Cerebellar nuclear complex (tissue), 1 donor: ENCODE results near the gene TMC2.
"Not testable (repeated sequence)": the region's sequence is repeated elsewhere in the genome, so short reads cannot be mapped to it uniquely, and the experiment has no call there.

Experiments
- DNase-seq, 2 experiments: peaks; one replicate each; lab custom pipeline; 2025; lab: John Stamatoyannopoulos, UW

TMC2 gene

DNA sequence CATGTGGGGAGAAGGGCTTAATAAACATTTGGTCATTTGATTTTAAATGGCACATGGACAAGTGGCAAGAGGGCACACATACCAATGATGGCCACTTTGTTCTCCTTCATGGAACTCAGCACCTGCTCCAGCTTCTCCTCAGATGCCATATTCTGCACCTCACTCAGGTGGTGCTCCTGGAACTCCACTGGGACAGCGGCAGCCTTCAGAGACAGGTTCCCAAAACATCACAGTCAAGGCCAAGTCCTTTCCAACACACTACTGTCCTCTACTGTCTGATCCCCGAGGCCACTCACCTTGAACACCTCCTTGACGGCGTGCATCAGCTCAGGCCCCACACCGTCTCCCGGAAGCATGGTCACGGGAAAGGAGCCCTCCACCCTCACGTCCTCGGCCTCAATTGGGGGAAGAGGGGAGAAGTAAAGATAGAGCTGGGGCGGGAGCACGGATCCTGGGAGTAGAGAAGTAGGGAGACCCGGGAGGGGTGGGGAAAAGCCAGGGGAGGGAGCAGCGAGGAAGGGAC is 127.1 kb downstream of the TMC2 start:
- no peak for DNase-seq

DNA sequence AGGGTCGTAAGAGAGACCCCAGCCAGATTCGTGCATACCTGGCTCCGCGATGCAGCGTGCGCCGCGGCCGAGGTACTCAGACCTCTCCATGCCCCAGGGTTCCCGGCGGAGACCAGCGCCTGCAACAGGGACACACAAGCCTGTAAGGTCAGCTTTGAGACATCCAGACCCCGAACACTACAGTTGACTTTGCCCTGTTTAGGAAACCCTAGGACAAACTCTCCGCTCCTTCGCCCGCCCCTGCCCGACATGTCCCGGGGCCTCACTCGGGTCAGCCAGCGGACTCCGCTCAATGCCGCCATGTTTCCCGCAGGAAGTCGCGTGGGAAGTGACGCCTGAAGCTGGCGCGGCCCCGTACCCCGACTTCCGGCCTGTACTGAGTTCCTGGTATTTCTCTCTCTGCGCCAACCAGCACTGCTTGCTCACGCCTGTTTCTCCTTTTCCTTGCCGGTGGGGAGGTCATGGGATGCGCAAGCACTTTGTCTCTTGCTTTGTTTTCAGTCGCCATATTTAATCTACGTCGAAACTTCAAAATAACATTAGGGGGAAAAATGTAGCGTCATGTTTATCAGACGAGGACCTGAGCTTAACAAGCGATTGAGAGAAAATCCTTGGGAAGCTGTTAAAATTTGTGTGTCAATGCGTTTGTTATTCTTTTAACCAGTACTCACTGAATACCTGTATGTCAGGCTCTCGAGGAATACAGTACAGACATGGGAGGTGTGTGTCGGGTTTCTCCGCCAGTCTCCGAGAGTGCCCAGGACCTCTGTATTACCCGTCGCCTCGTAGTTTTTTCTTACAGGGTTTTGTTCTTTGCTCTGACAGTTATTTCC is 127.7 kb downstream of the TMC2 start, which contains the start of gene IDH3B:
TSS of gene IDH3B (minus strand) at position 330 of the 833 bp plus-strand sequence. CDS start at position 302, 28 bp downstream.
- DNase-seq, result peak; percentile 23 to 88

DNA sequence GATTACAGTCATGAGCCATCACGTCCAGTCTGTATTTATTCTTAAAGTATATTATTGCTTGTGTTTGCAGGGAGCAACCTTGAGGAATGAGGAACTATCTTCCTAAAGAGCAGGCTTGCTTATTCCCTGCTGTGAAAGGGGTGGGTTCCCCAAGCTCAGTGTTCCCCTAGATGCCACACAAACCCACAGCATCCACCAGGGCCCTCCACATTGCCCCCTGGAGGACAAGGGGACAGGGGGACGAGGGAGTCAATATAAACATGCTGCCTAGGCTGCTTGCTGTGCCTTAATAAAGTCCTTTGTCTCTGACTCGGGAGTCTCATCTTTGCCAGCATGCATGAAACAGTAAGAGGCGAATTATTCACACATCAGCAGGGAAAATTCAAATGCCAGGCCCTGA is 135.6 kb downstream of the TMC2 start:
- DNase-seq, result no peak

DNA sequence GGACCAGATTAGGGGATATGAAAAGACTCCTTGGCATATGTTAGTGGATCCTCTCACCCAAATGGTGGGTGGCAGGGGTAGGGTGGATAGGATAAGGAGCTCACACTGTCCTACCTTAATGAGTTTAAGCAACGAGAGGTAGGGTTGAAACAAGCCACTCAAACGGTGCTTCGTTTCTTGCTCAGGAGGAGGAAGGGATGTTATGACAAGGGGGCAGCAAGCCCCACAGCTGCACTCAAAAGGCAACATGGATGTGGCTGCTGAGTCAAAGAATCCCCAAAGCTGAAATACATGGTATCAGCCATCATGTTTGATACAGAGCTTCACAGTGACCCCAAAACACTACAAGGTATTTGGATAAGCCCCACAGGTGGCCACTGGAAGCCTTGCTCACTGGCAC is 136.1 kb downstream of the TMC2 start:
- DNase-seq, result no peak

DNA sequence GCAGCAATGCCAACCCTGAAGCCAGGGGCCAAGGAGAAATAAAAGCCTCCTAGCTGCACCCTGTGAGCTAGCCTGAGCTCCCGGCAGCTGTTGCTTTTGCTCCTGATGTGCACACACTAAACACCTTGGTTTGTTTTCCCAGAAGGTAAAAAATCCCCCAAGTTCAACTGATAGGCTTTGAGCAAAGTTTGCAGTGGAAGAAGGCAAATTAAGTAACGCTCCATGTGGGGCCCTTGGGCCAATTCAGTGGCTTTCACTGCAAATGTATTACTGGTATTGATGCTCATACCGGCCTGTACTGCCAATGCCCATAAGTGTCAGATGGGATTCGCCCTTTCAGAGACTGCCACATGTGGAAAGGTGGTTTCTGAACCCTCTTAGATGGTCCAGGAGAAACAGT is 137.1 kb downstream of the TMC2 start:
- DNase-seq, result no peak

DNA sequence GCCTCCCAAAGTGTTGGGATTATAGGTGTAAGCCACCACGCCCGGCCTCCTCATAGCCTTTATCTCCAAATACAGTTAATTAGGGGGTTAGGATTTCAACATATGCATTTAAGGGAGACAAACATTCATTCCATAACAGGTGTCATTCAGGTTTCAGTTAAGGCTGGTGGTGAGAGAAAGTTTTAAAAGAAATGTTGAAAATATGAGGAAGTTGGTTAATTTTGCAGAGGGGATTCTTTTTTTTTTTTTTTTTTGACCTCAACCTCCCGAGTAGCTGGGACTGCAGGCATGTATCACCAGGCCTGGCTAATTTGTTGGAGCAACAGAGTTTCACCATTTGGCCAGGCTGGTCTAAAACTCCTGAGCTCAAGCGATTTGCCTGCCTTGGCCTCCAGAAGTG is 143.7 kb downstream of the TMC2 start:
- DNase-seq, result no peak

DNA sequence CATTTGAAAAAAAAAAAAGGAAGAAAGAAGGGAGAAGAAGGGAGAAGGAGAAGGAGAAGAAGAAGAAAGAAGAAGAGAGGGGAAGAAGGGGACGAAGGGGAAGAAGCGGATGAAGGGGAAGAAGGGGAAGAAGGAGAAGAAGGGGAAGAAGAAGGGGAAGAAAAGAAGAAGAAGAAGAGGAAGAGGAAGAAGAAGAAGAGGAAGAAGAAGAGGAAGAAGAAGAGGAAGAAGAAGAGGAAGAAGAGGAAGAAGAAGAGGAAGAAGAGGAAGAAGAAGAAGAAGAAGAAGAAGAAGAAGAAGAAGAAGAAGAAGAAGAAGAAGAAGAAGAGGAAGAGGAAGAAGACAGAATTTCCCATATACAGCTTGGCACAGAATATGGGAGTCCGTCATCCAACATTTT is 145.7 kb downstream of the TMC2 start:
- not testable (repeated sequence) for DNase-seq

DNA sequence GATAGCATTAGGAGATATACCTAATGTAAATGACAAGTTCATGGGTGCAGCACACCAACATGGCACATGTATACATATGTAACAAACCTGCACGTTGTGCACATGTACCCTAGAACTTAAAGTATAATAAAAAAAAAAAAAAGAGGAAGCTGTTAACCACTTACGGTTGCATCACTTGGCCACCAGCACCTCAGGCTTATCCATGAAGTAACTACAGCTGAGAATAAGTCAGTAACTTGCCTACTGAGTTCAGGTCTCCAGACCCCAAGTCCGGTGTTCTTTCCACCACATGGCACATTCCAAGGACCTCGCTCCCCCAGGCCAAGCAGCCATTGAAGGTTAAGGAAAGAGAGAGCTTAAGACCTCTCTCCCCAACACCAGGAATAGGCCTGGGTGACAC is 148.4 kb downstream of the TMC2 start:
- DNase-seq, result not testable (repeated sequence)

DNA sequence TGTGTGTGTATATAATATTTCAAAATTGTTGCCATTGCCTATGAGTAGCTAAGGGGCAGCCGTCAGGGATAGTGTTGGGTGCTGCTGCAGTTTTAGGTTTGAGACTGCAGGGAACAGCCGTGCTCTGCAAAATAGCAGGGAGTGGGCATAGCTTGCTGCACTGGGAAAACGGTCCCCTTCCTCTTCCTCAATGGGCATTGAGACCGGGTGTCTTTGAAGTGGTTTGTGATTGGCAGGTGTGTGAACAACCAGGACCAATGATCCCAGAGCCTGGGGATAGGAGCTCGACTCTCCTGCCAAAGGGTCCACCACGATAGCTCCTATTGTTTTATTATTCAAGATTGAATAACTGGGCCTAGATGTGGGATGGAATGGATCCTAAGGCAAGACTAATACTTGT is 151.1 kb downstream of the TMC2 start:
- DNase-seq, result no peak

DNA sequence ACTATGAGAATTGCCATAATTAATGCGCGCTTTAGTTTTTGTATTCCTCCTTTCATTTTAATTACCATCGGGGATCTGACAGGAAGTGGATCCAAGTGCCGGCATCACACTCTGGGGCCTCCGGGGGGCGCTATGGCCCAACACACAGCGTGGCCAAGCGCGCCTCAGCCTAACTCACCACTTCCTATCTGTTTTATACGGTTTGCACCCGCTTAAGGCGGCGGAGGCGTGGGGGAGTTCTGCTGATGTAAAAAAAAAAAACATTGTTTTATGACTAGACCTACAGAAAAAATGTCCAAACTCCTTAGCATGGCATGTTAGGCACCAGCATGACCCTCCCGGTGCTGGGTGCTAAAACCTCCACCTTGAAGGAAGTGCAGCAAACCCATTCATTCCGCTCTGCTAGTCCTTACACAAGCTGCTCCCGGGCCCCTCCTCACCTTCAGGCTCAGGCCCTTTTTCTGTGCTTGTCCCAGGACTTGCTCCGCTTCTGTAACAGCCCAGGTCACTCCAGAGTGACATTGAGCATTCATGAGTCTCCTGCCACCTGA is 151.7 kb downstream of the TMC2 start:
- no peak for DNase-seq

DNA sequence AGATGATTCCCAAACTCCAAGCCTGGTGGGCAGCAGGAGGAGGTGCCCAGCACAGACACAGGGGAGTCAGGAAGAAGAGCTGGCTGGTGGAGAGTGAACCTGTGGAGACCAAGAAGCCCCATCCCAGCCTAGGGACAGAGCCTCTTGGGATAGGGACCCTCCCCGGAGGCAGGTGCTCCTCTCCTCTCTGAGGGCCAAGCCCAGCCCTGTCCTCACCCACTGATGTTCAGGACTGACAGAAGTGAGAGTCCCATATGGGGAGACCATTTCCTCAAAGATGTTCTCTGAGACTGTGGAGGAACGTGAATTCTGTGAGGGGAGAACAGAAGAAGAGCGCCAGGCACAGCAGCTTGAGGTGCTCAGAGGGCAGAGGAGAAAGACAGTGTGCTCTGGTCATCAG is 153.8 kb downstream of the TMC2 start:
- DNase-seq, result no peak

DNA sequence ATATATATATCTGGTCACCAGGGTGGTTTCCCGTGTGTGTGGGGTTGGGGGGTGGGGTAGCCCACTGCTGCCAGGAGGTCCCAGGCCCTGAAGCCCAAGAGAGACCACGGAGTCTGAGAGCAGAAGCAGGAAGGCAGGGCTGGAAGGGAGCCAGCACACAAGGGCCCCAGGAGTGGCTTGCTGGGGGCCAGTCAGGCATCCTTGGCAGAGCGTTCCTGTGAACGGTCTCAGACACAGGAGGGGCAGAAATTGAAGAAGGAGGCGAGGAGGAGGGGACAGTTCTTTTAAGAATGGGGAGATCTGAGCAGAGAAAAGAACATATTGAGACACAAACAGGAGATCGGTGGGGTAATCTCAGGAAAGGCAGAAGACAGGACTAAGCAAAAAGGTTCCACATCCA is 154.3 kb downstream of the TMC2 start:
- no peak for DNase-seq

DNA sequence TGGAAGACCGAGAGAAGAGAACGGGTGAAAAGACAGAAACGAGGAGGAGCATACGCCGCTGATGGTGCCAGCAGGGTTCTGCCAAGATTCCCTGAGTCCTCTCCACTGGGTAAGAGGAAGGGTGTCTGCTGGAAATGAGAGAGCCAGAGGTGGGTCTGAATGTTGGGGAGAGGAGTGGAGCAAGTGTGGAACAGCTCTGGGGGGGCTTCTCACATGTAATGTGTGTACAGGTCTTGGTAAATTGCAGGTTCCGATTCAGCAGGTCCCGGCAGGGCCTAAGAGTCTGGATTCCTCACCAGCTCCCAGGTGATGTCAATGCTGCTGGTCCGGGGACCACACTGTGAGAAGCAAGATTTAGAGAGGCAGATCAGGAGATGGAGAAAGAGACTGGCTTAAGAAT is 154.8 kb downstream of the TMC2 start:
- no peak for DNase-seq
